ENCODE data around the gene IMMT.

IMMT gene

GRCh38 chr2:86150502-86150901, 44.8 kb downstream of the IMMT start:
- H3K4me3 ChIP-seq (ENCODE audit: low read depth, low read length), result no peak overlapping the region
- no peak for TF ChIP-seq MAX (IDR thresholded peaks at IDR 0.05; ENCODE audit: low read depth, low read length)
- no peak for TF ChIP-seq MYC (IDR thresholded peaks at IDR 0.05; ENCODE audit: low read depth, low read length)
- TF ChIP-seq CTCF (IDR thresholded peaks at IDR 0.05; ENCODE audit: low read depth, low read length), result no peak
- TF ChIP-seq POLR2A (IDR thresholded peaks at IDR 0.05; ENCODE audit: extremely low read depth, insufficient read length), result no peak
- DNase-seq (ENCODE audit: low read depth), result no peak

GRCh38 chr2:86147793-86148192, 47.5 kb downstream of the IMMT start:
- DNase-seq (ENCODE audit: low read depth), result no peak
- TF ChIP-seq CTCF (IDR thresholded peaks at IDR 0.05; ENCODE audit: low read depth, low read length) (no peak), MYC (IDR thresholded peaks at IDR 0.05; ENCODE audit: low read depth, low read length) (no peak), MAX (IDR thresholded peaks at IDR 0.05; ENCODE audit: low read depth, low read length) (no peak), POLR2A (IDR thresholded peaks at IDR 0.05; ENCODE audit: extremely low read depth, insufficient read length) (no peak)
- no peak overlapping the region for H3K4me3 ChIP-seq (ENCODE audit: low read depth, low read length)

- no peak overlapping the region for H3K4me3 ChIP-seq (ENCODE audit: low read depth, low read length)
- TF ChIP-seq POLR2A (IDR thresholded peaks at IDR 0.05; ENCODE audit: extremely low read depth, insufficient read length) (no peak), MYC (IDR thresholded peaks at IDR 0.05; ENCODE audit: low read depth, low read length) (no peak), MAX (IDR thresholded peaks at IDR 0.05; ENCODE audit: low read depth, low read length) (no peak), CTCF (IDR thresholded peaks at IDR 0.05; ENCODE audit: low read depth, low read length) (no peak)
- no peak for DNase-seq (ENCODE audit: low read depth)
Observed at GRCh38 chr2:86143926-86144685, 51.2 kb downstream of the IMMT start.

GRCh38 chr2:86143307-86143706, 52.0 kb downstream of the IMMT start:
- no peak for TF ChIP-seq MYC (IDR thresholded peaks at IDR 0.05; ENCODE audit: low read depth, low read length)
- no peak for TF ChIP-seq MAX (IDR thresholded peaks at IDR 0.05; ENCODE audit: low read depth, low read length)
- no peak for TF ChIP-seq POLR2A (IDR thresholded peaks at IDR 0.05; ENCODE audit: extremely low read depth, insufficient read length)
- TF ChIP-seq CTCF (IDR thresholded peaks at IDR 0.05; ENCODE audit: low read depth, low read length), result no peak
- no peak overlapping the region for H3K4me3 ChIP-seq (ENCODE audit: low read depth, low read length)
- peak; percentile 57 for DNase-seq (ENCODE audit: low read depth)

GRCh38 chr2:86142436-86143257, 52.6 kb downstream of the IMMT start:
- no peak for DNase-seq (ENCODE audit: low read depth)
- TF ChIP-seq POLR2A (IDR thresholded peaks at IDR 0.05; ENCODE audit: extremely low read depth, insufficient read length) (peak; percentile 10), MAX (IDR thresholded peaks at IDR 0.05; ENCODE audit: low read depth, low read length) (no peak)
- H3K4me3 ChIP-seq (ENCODE audit: low read depth, low read length), result no peak overlapping the region

GRCh38 chr2:86140969-86141392, 54.3 kb downstream of the IMMT start:
- peak; percentile 34 for DNase-seq (ENCODE audit: low read depth)
- no peak overlapping the region for H3K4me3 ChIP-seq (ENCODE audit: low read depth, low read length)
- TF ChIP-seq MYC (IDR thresholded peaks at IDR 0.05; ENCODE audit: low read depth, low read length) (no peak), MAX (IDR thresholded peaks at IDR 0.05; ENCODE audit: low read depth, low read length) (no peak), POLR2A (IDR thresholded peaks at IDR 0.05; ENCODE audit: extremely low read depth, insufficient read length) (no peak), CTCF (IDR thresholded peaks at IDR 0.05; ENCODE audit: low read depth, low read length) (no peak)

Data from NB4 (cell line).